NCI-H524 (cell line): Measurements from ENCODE around the gene SIM2.
A peak's percentile ranks its signal among the peaks of the same experiment; 100 is the strongest.

Experiments
- DNase-seq, 2 experiments: peaks; one replicate each; lab custom pipeline; 2025; lab: John Stamatoyannopoulos, UW

SIM2 gene

GRCh38 chr21:36688324-36688723, 10.6 kb upstream of the SIM2 start:
- no peak for DNase-seq

DNA sequence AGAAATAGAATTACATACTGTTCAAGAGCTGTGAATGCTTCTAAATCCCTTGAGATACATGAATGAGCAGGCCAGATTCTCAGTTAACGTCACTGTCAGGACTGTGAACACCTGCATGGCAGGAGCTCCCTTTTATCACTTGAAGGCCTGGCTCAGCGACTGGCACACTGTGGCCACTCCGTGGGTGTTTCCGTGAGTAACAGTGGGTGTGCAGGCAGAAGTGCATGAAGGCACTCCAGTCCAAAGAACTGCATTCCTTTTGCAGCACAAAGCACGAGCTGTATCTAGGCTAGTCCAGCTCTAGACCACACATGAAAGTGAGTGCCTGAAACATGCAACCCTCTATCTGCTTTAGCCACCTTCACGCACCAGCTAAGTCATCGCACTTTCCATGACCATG, 9.6 kb upstream of the SIM2 start:
- no peak for DNase-seq

GRCh38 chr21:36690628-36691554, 8.0 kb upstream of the SIM2 start:
- peak in 1 of 2 experiments; percentile 13 for DNase-seq

- peak in 1 of 2 experiments; percentile 35 for DNase-seq
These were observed 7.3 kb upstream of the SIM2 start for GRCh38 chr21:36691555-36692041.

GRCh38 chr21:36692114-36692834, 6.6 kb upstream of the SIM2 start:
- DNase-seq = peak in 1 of 2 experiments; percentile 43

DNA sequence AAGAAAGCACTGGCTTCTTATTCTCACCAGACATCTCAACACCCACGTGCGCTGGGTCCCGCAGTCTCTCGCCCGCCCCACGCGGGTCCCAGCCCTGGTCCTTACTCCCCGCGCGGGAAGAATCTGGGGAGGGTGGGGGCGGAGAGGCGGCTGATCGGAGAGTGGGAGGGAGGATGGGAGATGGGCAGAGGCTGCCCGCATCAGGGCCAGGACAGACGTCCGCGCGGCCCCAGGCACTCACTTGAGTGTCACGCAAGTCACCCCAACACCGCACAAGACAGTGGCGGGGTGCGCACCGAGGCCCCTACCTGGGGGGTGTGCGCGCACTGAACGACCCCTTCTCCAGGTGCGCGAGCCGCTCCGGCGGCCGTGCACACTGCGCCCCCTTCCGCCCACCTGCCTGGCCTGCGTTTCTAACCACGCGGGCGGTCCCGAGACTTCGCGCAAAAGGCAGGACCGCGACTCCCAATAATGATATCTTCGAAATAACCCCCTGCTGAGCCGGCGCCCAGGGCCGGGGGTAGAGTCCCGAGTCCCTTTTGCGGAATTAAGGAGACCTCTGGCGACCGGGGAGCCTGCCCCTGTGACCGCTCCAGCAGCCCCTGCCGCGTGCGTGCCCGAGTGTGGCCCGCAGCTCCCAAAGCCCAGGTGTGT, 6.0 kb upstream of the SIM2 start:
- peak in 1 of 2 experiments; percentile 23 for DNase-seq

DNA sequence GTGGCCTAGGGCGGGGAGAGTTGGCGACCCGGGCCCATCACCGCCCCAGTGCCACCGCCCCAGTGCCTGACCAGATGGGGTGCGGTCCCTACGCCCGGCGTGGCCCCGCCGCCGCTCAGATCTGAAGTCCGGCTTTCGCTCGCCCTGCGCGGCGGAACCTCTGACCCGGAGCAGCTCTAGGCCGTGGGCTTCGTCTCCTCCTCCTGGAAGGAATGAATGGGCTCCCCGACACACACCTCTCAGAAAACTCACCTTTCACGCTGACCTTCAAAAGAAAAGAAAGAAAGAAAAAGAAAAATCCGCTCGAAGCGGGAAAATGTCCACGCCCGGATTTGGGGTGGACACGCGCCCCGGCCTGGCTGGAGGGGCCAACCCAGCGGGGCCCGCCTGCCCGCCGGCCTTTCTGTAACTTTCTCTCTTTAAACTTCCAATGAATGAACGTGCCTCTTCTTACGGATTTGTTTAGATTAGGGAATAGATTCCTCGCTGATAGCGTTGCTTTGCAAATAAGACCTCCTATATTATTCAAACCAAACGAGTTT, 5.4 kb upstream of the SIM2 start:
- DNase-seq = no peak

GRCh38 chr21:36694031-36694515, 4.8 kb upstream of the SIM2 start:
- DNase-seq = no peak

- no peak for DNase-seq
These were observed 4.2 kb upstream of the SIM2 start for GRCh38 chr21:36694593-36695282.

GRCh38 chr21:36695283-36695634, 3.7 kb upstream of the SIM2 start:
- no peak for DNase-seq

- peak in 1 of 2 experiments; percentile 18 for DNase-seq
These were observed 3.1 kb upstream of the SIM2 start for GRCh38 chr21:36695671-36696389.

DNA sequence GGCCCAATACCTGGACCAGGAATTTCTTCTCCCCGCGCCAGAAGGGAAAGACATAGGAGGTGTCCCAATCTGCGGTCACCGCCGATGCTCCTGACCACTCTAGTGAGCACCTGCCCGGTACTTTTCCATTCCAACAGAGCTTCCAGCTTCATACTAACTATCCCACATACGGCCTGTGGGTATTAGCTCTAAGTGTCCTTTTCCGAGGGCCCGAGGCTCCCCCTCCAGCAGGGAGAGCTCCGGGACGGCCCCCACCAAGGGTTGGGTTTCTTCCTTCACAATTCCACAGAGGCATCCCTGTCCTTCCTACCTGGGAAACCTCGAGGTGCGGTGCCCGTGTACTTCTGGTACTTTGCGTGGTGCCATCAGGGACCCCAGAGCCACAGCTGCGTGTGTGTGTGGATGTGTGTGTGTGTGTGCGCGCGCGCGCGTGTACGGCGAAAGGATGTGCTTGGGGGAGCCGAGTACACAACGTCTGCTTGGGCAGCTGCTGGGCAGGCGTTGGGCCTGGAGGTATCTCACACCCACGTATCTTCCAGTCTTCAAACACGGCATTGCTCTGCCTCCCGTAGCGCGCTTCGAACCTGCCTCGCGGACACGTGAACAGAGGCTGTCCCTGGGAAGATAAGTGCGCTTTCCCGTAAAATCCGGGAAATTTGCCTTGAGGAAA, 2.4 kb upstream of the SIM2 start:
- DNase-seq = no peak

DNA sequence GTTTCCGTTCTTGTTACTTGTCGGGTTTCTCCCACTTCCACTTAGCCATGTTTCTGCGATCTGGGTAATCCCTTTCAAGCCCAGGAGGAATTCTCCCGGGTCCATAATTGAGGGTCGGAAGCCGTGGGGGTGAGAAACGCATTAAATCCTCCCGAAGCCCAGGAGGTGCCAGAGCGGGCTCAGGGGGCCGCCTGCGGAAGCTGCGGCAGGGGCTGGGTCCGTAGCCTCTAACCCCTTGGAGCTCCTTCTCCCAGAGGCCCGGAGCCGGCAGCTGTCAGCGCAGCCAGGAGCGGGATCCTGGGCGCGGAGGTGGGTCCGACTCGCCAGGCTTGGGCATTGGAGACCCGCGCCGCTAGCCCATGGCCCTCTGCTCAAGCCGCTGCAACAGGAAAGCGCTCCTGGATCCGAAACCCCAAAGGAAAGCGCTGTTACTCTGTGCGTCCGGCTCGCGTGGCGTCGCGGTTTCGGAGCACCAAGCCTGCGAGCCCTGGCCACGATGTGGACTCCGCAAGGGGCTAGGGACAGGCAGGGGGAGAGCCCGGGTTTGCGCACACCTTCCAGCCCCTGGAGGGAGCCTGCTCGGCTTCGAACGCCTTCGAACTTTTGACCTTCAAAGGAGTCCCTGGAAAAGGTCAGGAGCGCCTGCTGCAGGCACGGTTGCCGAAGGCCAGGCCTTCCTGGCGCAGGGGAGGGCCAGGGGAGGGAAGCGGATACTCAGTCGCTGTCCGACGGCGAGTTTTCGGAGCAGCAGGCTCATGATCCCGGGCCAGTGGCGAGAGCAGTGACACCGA, 1.7 kb upstream of the SIM2 start:
- DNase-seq = peak in 1 of 2 experiments; percentile 23

GRCh38 chr21:36697851-36698384, 997 bp upstream of the SIM2 start:
- DNase-seq = no peak

DNA sequence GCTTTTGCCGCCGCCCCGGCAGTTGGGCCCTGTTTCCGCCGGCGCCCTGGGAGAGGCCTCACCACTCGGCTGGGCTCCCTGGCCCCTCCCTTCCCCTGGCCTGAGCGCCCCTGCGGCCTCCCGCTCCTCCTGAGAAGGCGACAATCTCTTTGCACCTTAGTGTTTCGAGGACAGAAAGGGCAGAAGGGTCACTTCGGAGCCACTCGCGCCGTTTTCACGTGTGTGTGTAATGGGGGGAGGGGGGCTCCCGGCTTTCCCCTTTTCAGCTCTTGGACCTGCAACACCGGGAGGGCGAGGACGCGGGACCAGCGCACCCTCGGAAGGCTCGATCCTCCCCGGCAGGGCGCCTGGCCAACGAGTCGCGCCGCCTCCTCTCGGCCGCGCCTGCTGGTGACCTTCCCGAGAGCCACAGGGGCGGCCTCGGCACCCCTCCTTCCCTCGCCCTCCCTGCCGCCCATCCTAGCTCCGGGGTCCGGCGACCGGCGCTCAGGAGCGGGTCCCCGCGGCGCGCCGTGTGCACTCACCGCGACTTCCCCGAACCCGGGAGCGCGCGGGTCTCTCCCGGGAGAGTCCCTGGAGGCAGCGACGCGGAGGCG, 432 bp upstream of the SIM2 start:
- DNase-seq = peak in 1 of 2 experiments; percentile 52

GRCh38 chr21:36699546-36700294, 805 bp downstream of the SIM2 start:
- DNase-seq = peak in 1 of 2 experiments; percentile 9

DNA sequence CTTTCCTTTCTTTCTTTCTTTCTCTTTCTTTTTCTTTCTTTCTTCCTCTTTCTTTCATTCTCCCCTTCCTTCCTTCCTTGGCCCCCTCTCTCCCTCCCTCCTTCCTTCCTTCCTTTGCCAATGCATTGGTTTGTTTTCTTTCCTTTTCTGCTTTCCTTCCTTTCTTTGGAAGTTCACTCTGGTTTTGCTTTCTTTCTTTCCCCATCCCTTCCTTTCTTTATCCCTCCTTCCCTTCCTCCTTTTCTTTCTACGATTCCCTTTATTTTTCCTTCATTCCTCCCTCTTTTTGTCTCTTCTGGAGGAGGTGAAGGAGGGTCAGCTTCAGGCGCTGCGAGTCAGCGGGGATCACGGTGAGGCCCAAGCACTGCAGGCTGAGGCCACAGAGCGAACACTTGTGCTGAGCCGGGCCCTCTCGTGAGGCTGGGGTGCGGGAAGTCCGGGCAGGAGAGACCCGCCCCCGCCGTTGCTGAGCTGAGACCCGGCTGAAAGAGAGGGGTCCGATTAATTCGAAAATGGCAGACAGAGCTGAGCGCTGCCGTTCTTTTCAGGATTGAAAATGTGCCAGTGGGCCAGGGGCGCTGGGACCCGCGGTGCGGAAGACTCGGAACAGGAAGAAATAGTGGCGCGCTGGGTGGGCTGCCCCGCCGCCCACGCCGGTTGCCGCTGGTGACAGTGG, 1.5 kb downstream of the SIM2 start:
- DNase-seq = no peak
